EH (cell line): Measurements from ENCODE around the gene SRSF7.
"Not testable (repeated sequence)": the region's sequence is repeated elsewhere in the genome, so short reads cannot be mapped to it uniquely, and the experiment has no call there.

Experiments used
- DNase-seq: peaks from one replicate; pipeline ENCODE4 v3.0.0-alpha.2; 2015; ENCODE audit warnings: low read depth

Gene SRSF7

DNA sequence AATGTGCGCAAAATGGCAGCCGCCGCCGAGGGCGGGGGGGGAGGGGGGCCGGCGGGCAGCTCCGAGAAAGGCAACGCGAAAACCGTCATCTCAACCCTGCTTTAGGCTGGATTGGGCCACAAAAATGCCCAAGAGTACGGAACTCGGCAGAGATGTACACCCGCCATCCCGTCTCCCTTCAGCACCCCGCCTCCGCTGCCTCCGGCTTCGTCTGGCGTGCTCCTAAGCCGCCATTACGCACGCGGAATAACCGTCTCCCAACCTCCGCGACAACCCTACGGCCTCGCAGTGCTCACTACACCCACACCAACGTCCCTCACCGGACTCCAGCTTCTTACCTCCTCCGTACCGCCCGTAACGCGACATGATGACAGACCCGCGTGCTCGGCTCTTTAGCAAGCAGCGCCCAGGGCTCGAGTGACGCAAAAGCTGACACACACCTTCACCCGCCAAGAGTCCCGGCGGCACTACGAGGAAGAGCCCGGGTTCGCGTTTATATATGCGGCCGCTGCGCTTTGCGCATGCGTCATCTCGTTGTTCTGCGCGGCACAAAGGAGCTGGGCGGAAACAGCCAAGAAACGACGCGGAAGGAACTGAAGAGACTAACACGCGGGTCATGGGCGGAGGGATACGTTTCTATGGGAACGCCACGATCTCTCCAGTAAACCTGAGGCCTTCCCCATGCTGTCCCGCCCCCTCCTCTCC lies at the start of gene SRSF7:
Gene SRSF7, minus strand, starts transcription at position 471 of the 705 bp plus-strand sequence. Its CDS starts 105 bp downstream, at position 366.
- DNase-seq = peak; percentile 98

DNA sequence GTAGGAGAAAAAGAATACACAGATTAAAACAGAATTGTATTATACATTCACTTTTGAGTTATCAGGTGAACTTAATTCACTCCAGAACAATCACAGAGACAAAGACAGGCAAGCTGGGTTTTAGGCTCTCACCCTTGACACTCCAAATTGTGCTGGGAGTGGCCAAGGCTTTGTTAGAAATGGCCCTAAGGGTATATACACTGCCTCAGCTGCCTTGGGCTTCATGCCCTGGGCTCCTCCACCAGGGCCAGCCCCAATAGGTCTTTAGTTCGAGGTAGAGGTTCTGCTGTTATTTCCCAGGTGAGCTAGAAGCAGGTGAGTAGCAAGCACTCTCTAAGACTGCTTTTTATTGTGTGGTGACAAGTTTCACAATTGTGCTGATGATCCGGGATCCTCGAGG lies 46.8 kb upstream of the SRSF7 start:
- DNase-seq = no peak

DNA sequence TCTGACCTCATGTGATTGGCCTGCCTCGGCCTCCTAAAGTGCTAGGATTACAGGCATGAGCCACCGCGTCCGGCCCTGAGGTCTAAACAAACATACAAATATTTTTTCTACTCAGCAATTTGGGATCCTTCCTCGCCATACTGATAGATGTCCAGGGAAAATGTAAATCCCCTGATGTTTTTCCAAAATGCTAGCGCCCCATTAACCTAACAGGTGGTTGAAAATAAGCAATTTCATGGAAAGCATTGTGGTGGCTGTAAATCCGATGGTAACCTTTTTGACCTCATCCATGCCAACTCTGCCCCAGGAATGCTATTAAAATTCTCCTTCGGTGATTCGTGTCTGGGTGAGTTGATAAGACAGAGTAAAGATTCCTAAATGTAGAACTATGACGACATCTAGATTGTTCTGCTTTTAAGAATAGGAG lies 46.1 kb upstream of the SRSF7 start:
- peak; percentile 34 for DNase-seq

DNA sequence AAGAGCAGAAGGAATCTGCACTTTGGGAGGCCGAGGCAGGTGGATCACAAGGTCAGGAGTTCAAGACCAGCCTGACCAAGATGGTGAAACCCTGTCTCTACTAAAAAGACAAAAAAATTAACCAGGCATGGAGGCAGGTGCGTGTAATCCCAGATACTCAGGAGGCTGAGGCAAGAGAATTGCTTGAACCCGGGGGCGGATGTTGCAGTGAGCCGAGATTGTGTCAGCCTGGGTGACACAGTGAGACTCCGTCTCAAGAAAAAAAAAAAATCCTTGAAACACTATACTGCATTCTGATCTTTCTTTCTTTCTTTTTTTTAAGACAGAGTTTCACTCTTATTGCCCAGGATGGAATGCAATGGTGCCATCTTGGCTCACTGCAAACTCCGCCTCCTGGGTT lies 43.9 kb upstream of the SRSF7 start:
- not testable (repeated sequence) for DNase-seq

DNA sequence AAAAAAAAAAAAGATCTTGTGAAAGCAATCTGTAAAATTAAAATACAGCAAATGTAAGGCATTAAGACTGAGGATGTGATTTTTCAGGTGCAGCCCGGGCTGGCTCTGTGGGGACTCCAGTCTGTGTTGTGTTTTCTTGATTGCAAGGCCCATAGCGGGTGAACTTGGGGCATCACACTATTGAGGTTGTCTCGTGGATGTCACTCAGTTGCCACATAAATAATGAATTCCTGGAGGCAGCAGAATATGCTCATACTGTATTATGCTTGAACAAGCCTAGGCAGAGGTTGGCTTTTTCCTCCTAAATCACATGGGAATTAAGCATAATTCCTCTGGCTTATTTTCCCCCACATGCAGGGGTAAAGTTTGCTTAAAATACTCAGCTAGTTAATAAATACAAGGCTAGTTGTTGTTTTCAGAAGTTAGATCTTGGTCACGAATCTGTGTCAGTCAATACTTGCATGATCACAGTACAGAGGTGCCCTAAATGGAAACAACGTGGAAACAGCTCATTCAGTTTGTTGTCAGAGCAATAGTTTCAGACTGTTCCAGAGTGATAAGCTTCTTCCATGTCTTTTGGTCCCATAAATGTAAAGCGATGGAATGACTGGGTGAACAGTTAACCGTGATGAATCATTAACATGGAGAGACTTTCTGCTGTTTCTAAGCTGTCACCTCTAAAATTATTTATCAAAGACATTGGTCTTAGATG lies 43.2 kb upstream of the SRSF7 start:
- DNase-seq = no peak

DNA sequence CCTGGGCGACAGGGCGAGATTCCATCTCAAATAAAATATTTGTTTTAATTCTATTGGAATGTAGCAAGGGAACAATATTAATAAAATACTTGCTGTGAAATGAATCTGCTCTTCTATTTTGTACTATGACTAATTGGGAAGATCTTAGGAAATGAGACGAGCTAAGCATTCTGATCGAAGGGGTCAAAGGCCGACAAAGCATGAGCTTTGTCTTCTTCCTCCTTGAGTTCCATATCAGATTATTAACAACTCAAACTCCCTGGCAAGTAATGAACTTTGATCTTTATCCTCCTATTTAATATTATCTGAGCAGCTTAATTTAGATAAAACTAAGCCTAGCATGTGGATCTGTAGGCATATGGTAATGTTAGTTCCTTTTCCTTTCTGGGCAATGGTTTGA lies 42.4 kb upstream of the SRSF7 start:
- no peak for DNase-seq

DNA sequence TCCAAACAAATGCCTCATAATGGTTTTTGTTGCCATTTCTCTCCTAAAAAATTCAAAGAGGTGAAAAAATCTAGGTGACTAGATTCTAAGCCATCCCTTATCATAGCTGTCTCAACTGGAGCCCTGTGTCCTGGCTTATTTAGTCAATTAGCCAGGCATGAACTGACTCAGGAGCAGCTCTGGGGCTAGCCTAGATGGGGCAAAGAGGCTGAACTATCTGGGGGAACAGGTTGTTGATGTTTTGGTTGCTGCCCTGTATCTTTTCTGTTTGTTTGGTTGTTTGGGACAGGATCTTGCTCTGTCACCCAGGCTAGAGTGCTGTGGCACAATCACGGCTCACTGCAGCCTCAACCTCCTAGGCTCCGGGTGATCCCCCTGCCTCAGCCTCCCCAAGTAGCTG lies 41.6 kb upstream of the SRSF7 start:
- no peak for DNase-seq

DNA sequence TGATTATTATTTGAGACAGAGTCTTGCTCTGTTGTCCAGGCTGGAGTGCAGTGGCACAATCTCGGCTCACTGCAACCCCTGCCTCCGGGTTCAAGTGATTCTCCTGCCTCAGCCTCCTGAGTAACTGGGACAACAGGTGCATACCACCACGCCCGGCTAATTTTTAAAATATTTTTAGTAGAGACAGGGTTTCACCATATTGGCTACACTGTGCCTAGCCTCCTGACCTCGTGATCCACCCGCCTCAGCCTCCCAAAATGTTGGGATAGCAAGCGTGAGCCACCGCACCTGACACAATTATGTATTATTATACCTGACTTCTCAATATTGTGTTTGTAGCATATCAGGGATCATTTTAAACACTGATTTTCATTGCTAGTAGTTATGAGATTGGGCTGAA lies 41.2 kb upstream of the SRSF7 start:
- not testable (repeated sequence) for DNase-seq

DNA sequence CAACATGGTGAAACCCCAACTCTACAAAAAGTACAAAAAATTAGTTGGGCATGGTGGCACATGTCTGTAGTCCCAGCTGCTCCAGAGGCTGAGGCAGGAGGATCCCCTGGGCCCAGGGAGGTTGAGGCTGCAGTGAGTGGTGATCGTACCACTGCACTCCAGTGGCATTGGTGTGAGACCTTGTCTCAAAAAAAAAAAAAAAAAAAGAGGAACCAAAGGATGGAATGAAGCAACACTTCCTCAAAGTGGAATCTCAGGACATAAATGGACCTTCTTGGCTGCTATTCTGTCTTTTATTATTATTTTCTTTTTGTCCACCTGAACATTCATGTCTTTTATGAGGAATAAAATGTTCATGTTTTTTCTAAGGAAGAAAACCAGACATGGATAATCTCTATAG lies 40.6 kb upstream of the SRSF7 start:
- DNase-seq = no peak

DNA sequence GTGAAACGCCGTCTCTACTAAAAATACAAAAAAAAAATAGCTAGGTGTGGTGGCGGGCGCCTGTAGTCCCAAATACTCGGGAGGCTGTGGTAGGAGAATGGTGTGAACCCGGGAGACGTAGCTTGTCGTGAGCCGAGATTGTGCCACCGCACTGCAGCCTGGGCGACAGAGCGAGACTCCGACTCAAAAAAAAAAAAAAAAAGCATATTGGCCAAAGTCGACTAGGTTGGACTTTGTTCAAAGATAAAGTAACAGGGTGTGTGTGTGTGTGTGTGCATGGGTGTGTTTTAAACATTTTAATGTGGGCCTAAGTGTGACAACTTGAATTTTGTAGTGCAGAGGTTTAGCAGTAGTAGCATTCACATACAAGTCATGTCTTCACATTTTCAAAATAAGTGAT lies 38.5 kb upstream of the SRSF7 start:
- DNase-seq = no peak

DNA sequence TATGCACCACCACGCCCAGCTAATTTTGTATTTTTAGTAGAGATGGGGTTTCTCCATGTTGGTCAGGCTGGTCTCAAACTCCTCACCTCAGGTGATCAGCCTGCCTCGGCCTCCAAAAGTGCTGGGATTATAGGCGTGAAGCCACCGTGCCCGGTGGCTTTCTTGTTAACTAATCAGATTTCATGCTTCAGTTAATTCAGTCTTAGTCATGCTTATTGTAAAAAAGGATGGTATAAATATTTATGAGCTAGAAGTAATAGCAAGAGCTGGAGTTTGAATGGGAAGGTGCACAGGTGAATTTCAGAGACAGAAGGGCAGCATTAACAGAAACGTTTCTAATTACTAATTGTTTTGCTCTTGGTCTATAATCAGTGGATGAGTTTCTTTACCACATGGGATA lies 37.1 kb upstream of the SRSF7 start:
- no peak for DNase-seq

DNA sequence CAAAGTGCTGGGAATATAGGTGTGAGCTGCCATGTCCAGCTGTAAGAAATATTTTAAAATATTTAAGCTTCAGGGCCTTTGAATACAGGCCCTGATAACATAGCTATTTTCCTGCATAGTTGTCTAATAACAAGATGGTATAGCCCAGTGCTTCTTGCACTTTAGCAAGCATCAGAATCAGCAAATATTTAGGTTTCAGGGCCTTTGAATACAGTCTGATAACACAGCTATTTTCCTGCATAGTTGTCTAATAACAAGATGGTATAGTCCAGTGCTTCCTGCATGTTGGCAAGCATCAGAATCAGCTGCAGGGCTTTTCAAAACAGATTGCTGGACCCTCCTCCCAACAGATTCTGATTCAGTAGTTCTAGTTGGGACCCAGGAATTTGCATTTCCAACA lies 32.4 kb upstream of the SRSF7 start:
- DNase-seq = no peak

DNA sequence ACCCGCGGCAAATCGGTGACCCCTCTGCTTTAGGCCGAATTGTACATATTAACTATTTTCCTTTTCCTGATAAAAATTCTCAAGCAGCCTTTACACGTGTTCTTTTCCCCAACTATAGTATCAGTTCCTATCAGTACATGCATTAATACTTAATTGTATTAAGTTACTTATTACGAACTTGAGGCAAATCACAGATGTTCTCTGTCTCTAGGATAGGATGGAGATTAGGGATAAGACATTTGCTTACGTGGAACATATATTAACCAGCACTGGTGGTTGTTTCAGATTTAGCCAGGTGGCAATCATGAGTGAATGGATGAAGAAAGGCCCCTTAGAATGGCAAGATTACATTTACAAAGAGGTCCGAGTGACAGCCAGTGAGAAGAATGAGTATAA lies 27.5 kb upstream of the SRSF7 start:
- DNase-seq = no peak

DNA sequence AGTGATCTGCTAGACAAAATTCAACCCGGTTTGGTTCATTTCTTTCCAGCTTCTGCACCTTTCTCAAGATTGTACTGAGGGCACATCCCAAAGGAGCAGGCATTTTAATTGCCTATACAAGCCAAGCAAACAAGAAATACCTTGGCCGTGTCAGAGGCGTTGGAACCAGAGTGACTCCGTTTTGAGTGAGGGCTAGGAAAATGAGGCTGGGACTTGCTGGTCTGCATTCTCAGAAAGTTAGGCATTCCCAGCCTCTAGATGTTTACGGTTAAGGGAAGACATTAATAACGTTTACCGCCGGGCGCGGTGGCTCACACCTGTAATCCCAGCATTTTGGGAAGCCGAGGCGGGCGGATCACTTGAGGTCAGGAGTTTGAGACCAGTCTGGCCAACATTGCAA lies 25.4 kb upstream of the SRSF7 start:
- no peak for DNase-seq

DNA sequence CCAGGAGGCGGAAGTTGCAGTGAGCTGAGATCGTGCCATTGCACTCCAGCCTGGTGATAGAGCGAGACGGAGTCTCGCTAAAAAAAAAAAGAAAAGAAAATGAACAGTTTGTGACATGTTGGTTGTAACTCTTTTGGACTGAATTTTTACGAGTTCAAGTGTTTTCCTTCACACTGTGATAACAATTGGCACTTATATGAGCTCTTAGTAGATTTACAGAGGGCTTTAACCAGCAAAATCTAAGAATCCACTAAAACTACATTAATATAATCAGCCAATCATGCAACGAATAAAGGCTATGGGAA lies 24.7 kb upstream of the SRSF7 start:
- no peak for DNase-seq

DNA sequence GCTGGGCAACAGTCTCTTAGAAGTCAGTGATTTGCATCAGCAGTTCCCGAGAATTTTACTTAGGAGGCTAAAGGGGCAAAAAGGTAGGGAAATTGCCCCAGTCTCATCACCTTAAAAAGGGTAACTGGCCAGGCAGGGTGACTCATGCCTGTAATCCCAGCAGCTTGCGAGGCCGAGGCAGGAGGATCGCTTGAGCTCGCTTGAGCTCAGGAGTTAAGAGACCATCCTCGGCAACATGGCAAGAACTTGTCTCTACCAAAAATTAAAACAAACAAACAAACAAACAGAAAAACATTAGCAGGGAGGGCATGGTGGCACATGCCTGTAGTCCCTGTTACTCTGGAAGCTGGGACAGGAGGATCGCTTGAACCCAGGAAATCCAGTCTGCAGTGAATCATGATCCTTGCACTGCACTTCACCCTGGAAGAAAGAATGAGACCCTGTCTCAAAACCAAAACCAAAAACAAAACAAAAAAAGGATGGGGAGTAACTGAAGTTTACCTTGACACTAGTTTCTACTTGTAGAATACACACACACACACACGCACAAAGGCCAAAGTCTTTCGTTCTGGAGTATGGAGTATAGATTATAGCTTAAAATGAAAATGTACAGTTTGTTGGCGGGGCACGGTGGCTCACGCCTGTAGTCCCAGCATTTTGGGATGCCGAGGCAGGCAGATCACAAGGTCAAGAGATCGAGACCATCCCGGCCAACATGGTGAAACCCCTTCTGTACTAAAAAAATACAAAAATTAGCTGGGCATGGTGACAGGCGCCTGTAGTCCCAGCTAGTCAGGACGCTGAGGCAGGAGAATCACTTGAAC lies 24.1 kb upstream of the SRSF7 start:
- no peak for DNase-seq

DNA sequence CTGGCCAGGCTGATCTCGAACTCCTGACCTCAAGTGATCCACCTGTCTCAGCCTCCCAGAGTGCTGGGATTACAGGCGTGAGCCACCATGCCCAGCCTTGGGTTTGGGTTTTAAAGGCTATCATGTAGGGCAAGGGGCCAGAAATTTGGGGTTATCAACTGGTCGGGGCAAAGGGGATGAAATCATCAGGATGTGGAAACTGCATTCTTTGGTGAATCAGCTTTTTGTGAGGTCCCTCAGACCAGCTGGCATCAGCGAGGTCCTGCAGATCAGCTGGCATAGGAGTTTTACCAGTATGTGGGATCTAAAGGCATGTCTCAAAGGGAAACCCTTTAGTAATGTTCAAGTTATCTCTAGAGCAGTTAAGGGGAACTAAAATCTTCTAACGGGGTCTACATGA lies 20.5 kb upstream of the SRSF7 start:
- DNase-seq = peak; percentile 66

DNA sequence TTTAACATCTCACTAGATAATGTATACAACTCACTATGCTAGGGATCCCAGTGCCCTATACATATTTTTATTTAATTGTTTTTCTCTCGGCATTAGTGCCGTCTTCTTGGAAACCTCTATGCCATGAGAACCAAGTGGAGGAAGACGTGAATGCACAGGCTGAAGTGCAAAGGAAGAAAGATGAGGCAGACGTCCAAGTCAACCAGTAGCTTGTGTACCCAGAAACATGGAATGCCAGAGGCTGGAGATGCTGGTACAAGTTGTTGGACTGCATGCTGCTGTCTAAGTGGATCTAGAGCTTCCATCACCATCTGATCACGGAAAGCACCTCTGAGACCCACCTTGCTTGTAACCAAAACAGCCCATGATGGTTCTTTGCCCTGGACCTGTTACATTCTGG lies 14.4 kb upstream of the SRSF7 start:
- DNase-seq = no peak

DNA sequence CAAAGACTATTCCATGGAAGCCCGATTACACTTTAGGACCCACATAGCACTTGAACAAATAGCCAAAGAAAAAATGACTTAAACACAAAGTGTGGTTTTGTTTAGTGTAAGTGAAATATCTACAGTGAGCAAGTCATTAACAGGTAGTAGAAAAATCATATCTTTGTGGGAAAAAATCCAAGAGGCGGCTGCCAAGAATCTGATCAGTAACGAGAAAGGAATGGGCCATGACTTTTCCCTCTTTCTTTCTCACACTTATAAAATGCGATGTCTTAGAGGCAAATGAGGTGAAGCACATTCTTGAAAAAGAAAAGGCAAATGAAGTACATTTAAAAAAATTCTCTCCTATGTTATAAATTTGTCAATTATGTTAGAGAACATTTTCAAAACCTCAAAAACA lies 14.0 kb upstream of the SRSF7 start:
- peak; percentile 87 for DNase-seq

DNA sequence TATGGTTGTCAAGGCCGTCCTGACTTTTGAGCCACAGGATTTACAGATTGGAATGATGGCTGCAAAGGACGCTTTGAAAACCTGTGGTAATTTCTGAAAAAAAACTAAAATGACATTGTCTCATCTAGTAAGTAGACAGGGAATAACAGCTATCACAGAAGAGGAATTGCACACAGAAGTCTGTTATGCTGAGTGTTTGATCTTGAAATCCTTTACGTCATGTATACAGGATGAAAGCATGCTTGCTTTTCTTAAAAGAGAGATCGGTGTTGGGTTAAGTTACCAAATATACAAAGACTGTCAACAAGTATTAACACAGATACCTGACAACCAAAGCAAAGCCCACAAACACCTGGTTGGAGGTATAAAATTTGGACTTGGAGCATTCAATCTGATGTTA lies 12.6 kb upstream of the SRSF7 start:
- no peak for DNase-seq

DNA sequence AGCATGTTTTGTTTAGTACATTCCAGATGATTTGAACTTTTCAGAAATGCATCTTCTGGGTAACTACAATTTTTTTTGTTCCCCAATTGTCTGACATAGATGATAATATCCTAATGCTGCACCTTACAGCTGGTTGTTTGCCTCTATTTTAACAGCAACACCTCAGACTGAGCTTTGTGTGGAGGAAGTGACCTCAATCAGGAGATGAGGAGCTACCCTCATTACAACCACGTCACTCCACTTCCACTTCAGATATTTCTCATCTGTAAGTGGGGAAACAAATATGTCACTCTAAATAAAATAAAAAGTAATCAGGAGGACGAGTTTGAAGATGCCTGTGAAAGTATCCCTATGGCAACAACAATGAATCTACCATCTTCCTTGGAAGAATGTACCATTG lies 12.1 kb upstream of the SRSF7 start:
- DNase-seq = no peak

DNA sequence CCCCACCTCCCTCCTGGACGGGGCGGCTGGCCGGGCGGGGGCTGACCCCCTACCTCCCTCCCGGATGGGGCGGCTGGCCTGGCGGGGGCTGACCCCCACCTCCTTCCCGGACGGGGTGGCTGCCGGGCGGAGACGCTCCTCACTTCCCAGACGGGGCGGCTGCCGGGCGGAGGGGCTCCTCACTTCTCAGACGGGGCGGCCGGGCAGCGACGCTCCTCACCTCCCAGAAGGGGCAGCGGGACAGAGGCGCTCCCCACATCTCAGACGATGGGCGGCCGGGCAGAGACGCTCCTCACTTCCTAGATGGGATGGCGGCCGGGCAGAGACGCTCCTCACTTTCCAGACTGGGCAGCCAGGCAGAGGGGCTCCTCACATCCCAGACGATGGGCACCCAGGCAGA lies 4.7 kb upstream of the SRSF7 start:
- not testable (repeated sequence) for DNase-seq

DNA sequence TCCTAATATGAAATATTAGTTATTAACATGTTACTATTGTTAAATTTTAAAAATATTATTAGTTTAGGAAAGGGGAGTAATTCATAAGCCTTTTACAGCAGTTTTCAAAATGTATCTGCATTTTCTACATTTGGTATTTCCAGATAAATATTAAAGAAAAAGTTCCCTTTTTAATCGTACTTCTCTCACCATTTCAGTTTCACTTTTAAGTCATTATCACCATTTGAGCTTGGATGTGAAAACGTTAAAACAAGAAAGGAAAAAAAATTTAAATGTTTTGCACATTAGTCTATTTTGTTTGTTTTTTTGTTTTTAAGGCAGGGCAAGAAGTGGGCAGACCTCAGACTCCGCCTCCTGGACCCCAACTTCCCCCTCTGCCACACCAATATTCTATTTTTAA lies 3.3 kb upstream of the SRSF7 start:
- DNase-seq = no peak
